HUES48 (cell line): ENCODE results near the gene CDK13.

Experiments
- H3K27ac ChIP-seq: one replicate; pipeline ENCODE4 v1.7.0; 2013; ENCODE audit warnings: low read depth, low read length, inconsistent platforms
- H3K27me3 ChIP-seq: 2 replicates; pipeline ENCODE4 v1.6.1; 2013; ENCODE audit warnings: mild to moderate bottlenecking, low read length; ENCODE audit not compliant: control insufficient read depth, insufficient read depth
- H3K36me3 ChIP-seq: 2 replicates; pipeline ENCODE4 v1.6.1; 2013; ENCODE audit warnings: low read length; ENCODE audit not compliant: control insufficient read depth, insufficient read depth
- H3K4me1 ChIP-seq: 2 replicates; pipeline ENCODE4 v1.6.1; 2013; ENCODE audit warnings: mild to moderate bottlenecking, low read length; ENCODE audit not compliant: control insufficient read depth, insufficient read depth
- H3K4me3 ChIP-seq: 2 replicates; pipeline ENCODE4 v1.5.1; 2013; ENCODE audit warnings: mild to moderate bottlenecking, low read depth, low read length
- H3K9ac ChIP-seq: 2 replicates; pipeline ENCODE4 v1.6.1; 2013; ENCODE audit warnings: mild to moderate bottlenecking, low read depth, low read length, moderate library complexity
- H3K9me3 ChIP-seq: 2 replicates; pipeline ENCODE4 v1.6.1; 2013; ENCODE audit warnings: low read length; ENCODE audit not compliant: control insufficient read depth, insufficient read depth

The CDK13 gene

GRCh38 chr7:40148671-40149070 lies 198.6 kb downstream of the CDK13 start:
- H3K27ac ChIP-seq: peak overlapping the region; percentile 60
- H3K36me3 ChIP-seq: no peaks in the 10 kb centered on the region
- H3K9me3 ChIP-seq: peaks cover 12% of the 10 kb centered on the region; the same call in 1 of the 2 replicates
- H3K27me3 ChIP-seq: no peaks in the 10 kb centered on the region
- H3K4me1 ChIP-seq: 0 out of 2 replicates have a peak, but pooled peaks cover 7% of the 10 kb centered on the region
- H3K4me3 ChIP-seq: peak overlapping the region; percentile 6; the same call in 1 of the 2 replicates
- H3K9ac ChIP-seq: no peak overlapping the region
